HG03066 (cell line): ENCODE results near the gene ZNF396.

ENCODE experiments used
- ATAC-seq: cut with Tn5 transposase; IDR thresholded peaks from one replicate; pipeline ENCODE4 v1.9.1; 2021; ENCODE audit warnings: low read depth; ENCODE audit not compliant: unreplicated experiment

ZNF396 gene

DNA sequence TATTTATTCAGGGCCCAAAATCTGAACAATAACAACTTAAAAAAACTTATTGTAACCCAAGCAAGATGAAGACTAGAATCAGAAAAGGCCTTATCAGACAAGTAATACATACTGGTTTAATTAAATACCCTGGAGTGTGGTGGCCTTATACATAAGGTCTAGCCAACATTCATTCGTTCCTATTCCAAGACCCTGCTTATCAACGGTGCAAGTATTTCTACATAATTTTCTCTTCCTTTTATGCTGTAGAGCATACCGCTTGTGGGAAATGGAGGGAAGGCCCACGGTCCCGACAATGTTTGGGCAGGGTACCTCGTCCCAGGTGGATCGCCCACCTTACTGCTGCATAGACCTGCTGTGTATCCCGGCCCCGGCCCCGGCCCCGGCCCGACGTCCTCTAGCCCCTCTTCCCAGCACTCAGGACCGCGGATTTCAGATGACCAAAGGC, 33.6 kb downstream of the ZNF396 start:
- no peak for ATAC-seq

- no peak for ATAC-seq
Observed at GRCh38 chr18:35337286-35337685, 39.9 kb downstream of the ZNF396 start.

GRCh38 chr18:35335866-35336265, 41.3 kb downstream of the ZNF396 start:
- no peak for ATAC-seq

DNA sequence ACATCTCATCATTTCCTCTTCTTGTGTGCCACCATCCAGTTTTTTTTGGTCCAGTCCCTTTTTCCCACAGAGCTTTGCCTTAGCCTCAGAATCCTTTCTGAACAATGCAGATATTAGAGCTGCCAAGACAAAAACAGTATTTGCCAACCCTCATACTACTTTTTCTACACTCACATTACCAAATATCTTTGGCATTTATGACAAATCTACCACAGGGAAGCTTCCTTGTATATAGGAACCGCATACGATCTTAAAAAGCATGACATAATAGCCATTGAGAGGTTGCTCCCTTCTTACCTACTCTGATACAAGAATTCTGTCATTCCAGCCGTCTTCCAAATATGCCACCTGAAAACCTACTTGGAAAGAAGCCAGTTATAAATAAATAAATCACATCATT, 42.3 kb downstream of the ZNF396 start:
- no peak for ATAC-seq

- ATAC-seq = no peak
Observed at GRCh38 chr18:35334212-35334611, 42.9 kb downstream of the ZNF396 start.

DNA sequence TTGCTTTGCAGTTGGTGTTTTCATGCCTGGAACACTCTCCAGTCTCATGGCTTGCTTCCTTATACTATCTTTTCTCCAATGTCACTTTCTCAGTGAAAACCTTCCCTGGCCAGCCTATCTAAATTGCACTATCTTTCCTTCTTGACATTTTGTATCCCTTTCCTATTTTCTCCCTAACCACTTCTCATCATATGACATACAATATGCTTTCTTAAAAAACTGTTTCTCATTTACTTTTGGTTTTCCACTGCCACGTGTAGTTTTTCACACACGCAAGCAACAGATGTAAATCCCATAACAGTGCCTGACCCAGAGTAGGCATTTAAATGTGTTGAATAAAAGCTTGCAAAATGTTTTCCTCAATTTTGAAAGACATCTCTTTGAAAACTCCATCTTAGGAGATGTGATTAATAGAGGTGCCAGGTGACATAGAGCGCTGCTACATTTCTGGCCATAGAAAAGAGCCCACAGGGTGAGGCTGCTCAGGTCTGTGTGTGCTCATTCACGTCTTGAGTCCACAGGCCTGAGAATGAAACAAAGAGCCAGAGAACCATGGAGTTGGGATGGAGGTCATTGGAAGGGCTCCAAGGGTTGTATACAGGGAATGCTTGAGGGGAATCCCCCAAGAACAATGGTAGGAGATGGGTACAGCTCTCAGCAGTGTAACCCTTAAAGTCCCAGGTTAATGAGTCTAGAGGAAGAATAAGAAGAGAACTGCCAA, 45.6 kb downstream of the ZNF396 start:
- no peak for ATAC-seq

DNA sequence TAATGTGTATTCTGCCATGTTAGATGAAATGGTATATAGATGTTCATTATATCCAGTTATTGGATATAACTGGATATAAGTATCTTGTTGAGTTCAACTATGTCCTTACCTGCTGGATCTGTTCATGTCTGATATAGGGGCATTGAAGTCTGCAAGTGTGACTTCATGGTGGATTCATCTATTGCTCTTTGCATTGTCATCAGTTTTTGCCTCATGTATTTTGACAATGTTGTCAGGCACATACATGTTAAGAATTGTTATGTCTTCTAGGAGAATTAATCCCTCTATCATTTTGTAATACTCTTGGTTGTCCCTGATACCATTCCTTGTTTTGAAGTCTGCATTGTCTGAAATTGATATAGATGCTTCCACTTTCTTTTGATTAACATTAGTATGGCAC, 48.3 kb downstream of the ZNF396 start:
- ATAC-seq = no peak

DNA sequence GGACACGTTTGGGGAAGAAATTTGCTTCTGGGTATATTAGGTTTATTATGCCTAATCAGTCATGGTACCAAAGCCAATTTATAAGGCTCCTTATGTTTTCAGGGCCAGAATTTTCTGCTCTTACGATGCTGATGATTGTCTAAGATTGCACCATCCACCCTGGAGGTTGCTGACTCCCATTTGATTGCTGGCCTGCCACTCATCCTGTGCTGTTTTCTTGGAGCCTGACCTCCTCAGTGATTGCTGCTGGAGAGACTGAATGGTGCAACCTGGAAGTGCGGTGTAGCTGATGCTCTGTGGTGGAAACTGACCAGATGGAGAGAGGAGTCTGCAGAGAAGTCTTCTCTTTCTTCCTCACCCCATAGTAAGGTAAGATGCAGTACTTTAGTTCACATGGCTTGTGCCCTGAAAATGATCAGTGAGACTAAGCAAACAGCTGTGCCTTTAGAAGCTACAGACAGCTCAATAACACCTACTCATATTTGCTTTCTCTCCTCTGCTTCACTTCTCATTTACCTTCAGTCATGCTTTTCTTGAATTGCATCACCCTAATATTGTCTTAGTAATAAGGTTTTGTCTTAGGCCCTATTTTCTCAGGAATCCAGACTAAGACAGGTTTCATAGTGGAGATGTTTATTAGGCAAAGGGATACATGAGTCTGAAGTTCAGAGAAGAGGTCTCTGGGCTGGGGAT, 50.3 kb downstream of the ZNF396 start:
- ATAC-seq = no peak

- ATAC-seq = no peak
Observed at GRCh38 chr18:35324926-35325655, 52.0 kb downstream of the ZNF396 start.

GRCh38 chr18:35322486-35323458, 54.4 kb downstream of the ZNF396 start:
- ATAC-seq = no peak
